Measurements from ENCODE around the gene SKAP1.
"Not testable (repeated sequence)": the region's sequence is repeated elsewhere in the genome, so short reads cannot be mapped to it uniquely, and the experiment has no call there.

SKAP1 gene

DNA sequence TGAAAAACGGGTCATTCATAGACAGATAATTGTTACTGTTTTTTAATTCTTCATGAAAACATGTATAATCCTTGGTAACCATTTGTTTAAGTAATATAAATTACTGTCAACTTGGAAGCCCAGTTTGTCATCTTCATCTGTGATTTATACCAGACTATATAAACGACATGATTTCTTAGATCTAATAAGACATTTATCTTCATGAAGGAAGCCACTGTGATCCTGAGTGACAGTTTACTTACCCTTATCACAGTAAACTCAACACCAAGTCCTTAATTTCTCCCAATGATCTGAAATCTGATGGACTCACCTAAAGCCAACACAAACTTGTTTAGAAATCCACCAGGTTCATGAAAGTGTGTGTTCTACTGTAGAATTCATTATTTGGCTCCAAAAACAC is 91.3 kb downstream of the SKAP1 start:
- H3K4me3 ChIP-seq (ENCODE audit: insufficient read depth, low read length, poor library complexity, severe bottlenecking) = no peak overlapping the region
- no peak overlapping the region for H2AFZ ChIP-seq (ENCODE audit: low read depth, low read length, severe bottlenecking)
- no peaks in the 10 kb centered on the region; the same call in 1 of the 2 replicates for H4K20me1 ChIP-seq (ENCODE audit: low read depth, low read length)
- no peak overlapping the region for H3K27ac ChIP-seq (ENCODE audit: low read depth, low read length)
- no peak overlapping the region for H3K9ac ChIP-seq (ENCODE audit: low read length)
- TF ChIP-seq EZH2phosphoT487 (conservative IDR thresholded peaks at IDR 0.05; ENCODE audit: low read length) = no peak
- TF ChIP-seq, protein P1, sequence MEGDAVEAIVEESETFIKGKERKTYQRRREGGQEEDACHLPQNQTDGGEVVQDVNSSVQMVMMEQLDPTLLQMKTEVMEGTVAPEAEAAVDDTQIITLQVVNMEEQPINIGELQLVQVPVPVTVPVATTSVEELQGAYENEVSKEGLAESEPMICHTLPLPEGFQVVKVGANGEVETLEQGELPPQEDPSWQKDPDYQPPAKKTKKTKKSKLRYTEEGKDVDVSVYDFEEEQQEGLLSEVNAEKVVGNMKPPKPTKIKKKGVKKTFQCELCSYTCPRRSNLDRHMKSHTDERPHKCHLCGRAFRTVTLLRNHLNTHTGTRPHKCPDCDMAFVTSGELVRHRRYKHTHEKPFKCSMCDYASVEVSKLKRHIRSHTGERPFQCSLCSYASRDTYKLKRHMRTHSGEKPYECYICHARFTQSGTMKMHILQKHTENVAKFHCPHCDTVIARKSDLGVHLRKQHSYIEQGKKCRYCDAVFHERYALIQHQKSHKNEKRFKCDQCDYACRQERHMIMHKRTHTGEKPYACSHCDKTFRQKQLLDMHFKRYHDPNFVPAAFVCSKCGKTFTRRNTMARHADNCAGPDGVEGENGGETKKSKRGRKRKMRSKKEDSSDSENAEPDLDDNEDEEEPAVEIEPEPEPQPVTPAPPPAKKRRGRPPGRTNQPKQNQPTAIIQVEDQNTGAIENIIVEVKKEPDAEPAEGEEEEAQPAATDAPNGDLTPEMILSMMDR (IDR thresholded peaks at IDR 0.05; ENCODE audit: insufficient read depth, low read length, poor library complexity, severe bottlenecking) = no peak
- no peak overlapping the region for H3K4me2 ChIP-seq (ENCODE audit: low read depth, low read length, poor library complexity, severe bottlenecking)
- H3K27me3 ChIP-seq (ENCODE audit: low read length) = no peaks in the 10 kb centered on the region
- H3F3A ChIP-seq (ENCODE audit: insufficient read depth) = no peaks in the 10 kb centered on the region
- no peaks in the 10 kb centered on the region for H3K79me2 ChIP-seq (ENCODE audit: insufficient read depth, low read length)
- H3K9me3 ChIP-seq (ENCODE audit: insufficient read depth, low read length) = no peaks in the 10 kb centered on the region
- no peaks in the 10 kb centered on the region for H3K36me3 ChIP-seq (ENCODE audit: low read length)
- H3K9me2 ChIP-seq (replicated peaks; ENCODE audit: insufficient read depth, low read length) = no peaks in the 10 kb centered on the region

DNA sequence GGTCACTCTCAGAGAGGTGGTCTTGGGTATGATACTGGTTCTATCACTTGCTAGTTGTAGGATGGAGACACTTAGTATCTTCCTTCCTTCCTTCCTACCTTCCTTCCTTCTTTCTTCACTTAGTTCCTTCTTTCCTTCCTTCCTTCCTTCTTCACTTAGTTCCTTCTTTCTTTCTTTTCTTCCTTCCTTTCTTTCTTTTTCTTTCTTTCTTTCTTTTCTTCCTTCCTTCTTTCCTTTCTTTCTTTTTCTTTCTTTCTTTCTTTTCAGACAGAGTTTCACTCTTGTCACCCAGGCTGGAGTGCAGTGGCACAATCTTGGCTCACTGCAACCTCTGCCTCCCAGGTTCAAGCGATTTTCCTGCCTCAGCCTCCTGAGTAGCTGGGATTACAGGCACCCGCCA is 92.1 kb downstream of the SKAP1 start:
- H3K36me3 ChIP-seq (ENCODE audit: low read length); H3K9ac ChIP-seq (ENCODE audit: low read length); H3K79me2 ChIP-seq (ENCODE audit: insufficient read depth, low read length); H3K4me3 ChIP-seq (ENCODE audit: insufficient read depth, low read length, poor library complexity, severe bottlenecking); H3K9me2 ChIP-seq (replicated peaks; ENCODE audit: insufficient read depth, low read length); H3F3A ChIP-seq (ENCODE audit: insufficient read depth); H3K9me3 ChIP-seq (ENCODE audit: insufficient read depth, low read length); H2AFZ ChIP-seq (ENCODE audit: low read depth, low read length, severe bottlenecking); H3K27ac ChIP-seq (ENCODE audit: low read depth, low read length); H3K4me2 ChIP-seq (ENCODE audit: low read depth, low read length, poor library complexity, severe bottlenecking); H4K20me1 ChIP-seq (ENCODE audit: low read depth, low read length); H3K27me3 ChIP-seq (ENCODE audit: low read length): not testable (repeated sequence)

GRCh38 chr17:48336986-48337385 is 93.0 kb downstream of the SKAP1 start:
- no peak overlapping the region for H3K27ac ChIP-seq (ENCODE audit: low read depth, low read length)
- H3K4me2 ChIP-seq (ENCODE audit: low read depth, low read length, poor library complexity, severe bottlenecking) = no peak overlapping the region
- TF ChIP-seq EZH2phosphoT487 (conservative IDR thresholded peaks at IDR 0.05; ENCODE audit: low read length) = no peak
- TF ChIP-seq, protein P1 (IDR thresholded peaks at IDR 0.05; ENCODE audit: insufficient read depth, low read length, poor library complexity, severe bottlenecking) = no peak
- H3K36me3 ChIP-seq (ENCODE audit: low read length) = no peaks in the 10 kb centered on the region
- H3K9me2 ChIP-seq (replicated peaks; ENCODE audit: insufficient read depth, low read length) = no peaks in the 10 kb centered on the region
- H4K20me1 ChIP-seq (ENCODE audit: low read depth, low read length) = no peaks in the 10 kb centered on the region; the same call in 1 of the 2 replicates
- no peak overlapping the region for H3K4me3 ChIP-seq (ENCODE audit: insufficient read depth, low read length, poor library complexity, severe bottlenecking)
- H2AFZ ChIP-seq (ENCODE audit: low read depth, low read length, severe bottlenecking) = no peak overlapping the region
- no peaks in the 10 kb centered on the region for H3K9me3 ChIP-seq (ENCODE audit: insufficient read depth, low read length)
- H3K27me3 ChIP-seq (ENCODE audit: low read length) = no peaks in the 10 kb centered on the region
- no peak overlapping the region for H3K9ac ChIP-seq (ENCODE audit: low read length)
- no peaks in the 10 kb centered on the region for H3K79me2 ChIP-seq (ENCODE audit: insufficient read depth, low read length)
- no peaks in the 10 kb centered on the region for H3F3A ChIP-seq (ENCODE audit: insufficient read depth)

DNA sequence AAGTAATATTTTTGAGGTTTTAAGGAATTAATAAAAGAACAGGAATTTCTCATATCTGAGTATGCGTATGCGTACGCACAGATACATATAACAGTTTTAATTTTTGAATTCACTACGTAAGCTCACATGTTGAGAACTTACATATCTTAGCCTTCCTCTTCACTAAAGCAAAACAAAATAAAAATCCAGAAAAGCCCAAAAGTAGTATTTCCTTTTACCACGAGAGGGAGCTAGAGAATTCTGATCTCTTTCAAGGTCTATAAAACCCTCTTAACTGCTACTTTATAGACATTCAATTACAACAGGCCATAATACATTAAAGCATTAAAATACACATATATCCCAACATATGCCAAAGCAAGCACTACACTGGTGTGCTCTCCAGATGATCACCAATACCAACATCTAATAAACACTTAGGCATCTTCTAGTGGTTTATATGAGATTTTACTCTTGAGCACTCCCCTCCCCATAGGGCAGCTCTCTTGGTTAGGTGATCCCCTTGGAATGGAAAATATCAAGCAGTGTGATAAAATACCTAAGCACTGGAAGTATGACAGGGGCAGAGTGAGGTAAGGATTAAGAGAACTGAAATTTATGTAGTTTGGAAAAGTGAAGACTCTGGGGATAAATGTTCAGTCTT is 94.0 kb downstream of the SKAP1 start:
- Histone ChIP-seq H3K4me2 (ENCODE audit: low read depth, low read length, poor library complexity, severe bottlenecking) (no peak overlapping the region), H3K27me3 (ENCODE audit: low read length) (no peaks in the 10 kb centered on the region), H4K20me1 (ENCODE audit: low read depth, low read length) (no peaks in the 10 kb centered on the region; the same call in 1 of the 2 replicates), H3F3A (ENCODE audit: insufficient read depth) (no peaks in the 10 kb centered on the region), H3K4me3 (ENCODE audit: insufficient read depth, low read length, poor library complexity, severe bottlenecking) (no peak overlapping the region), H3K79me2 (ENCODE audit: insufficient read depth, low read length) (no peaks in the 10 kb centered on the region), H3K36me3 (ENCODE audit: low read length) (no peaks in the 10 kb centered on the region), H3K9ac (ENCODE audit: low read length) (no peak overlapping the region), H3K27ac (ENCODE audit: low read depth, low read length) (no peak overlapping the region), H2AFZ (ENCODE audit: low read depth, low read length, severe bottlenecking) (no peak overlapping the region), H3K9me2 (replicated peaks; ENCODE audit: insufficient read depth, low read length) (no peaks in the 10 kb centered on the region), H3K9me3 (ENCODE audit: insufficient read depth, low read length) (no peaks in the 10 kb centered on the region)
- no peak for TF ChIP-seq EZH2phosphoT487 (conservative IDR thresholded peaks at IDR 0.05; ENCODE audit: low read length)
- TF ChIP-seq, protein P1 (IDR thresholded peaks at IDR 0.05; ENCODE audit: insufficient read depth, low read length, poor library complexity, severe bottlenecking) = peak; percentile 62

Measured in SU-DHL-6 (cell line).